CD14-positive monocyte (primary cell): ENCODE results near the gene IPO9. TPM values are rescaled to one million over a fixed set of nuclear protein-coding genes. Genes with fewer than 3 reads are reported as not detected.

ENCODE experiments used
- DNase-seq, 3 donors: peaks; one replicate each; pipeline ENCODE4 v3.0.0-alpha.2; 2011 to 2022
- H2AFZ ChIP-seq: 2 replicates; pipeline ENCODE4 v1.6.0; 2012; ENCODE audit warnings: mild to moderate bottlenecking, low read depth, low read length, inconsistent platforms; ENCODE audit not compliant: insufficient read depth, poor library complexity, severe bottlenecking
- H3K27ac ChIP-seq, 2 donors: 1 replicate in 1 of 2; 2 replicates in 1 of 2; pipeline ENCODE4 v1.5.1; 2012 to 2013; ENCODE audit warnings: low read length in 2 of 2, control low read depth in 1 of 2, inconsistent platforms in 1 of 2, low read depth in 1 of 2, mild to moderate bottlenecking in 1 of 2
- H3K27me3 ChIP-seq, 2 donors: one replicate each; pipeline versions ENCODE4 v1.6.0 to v1.6.1; 2011 to 2013; ENCODE audit warnings: low read length in 2 of 2; ENCODE audit not compliant: control insufficient read depth in 2 of 2, insufficient read depth in 2 of 2
- H3K36me3 ChIP-seq, 2 donors: replicated peaks in 1 of 2; 1 replicate in 1 of 2; 2 replicates in 1 of 2; pipeline versions ENCODE4 v1.5.1 to v1.6.1; 2012 to 2013; ENCODE audit warnings: low read length in 2 of 2, control low read depth in 1 of 2, inconsistent platforms in 1 of 2, mild to moderate bottlenecking in 1 of 2; ENCODE audit not compliant: insufficient read depth in 2 of 2, control insufficient read depth in 1 of 2
- H3K4me1 ChIP-seq, 2 donors: 1 replicate in 1 of 2; 2 replicates in 1 of 2; pipeline versions ENCODE4 v1.5.1 to v1.6.1; 2012 to 2013; ENCODE audit warnings: low read length in 2 of 2, control low read depth in 1 of 2, inconsistent platforms in 1 of 2, mild to moderate bottlenecking in 1 of 2, moderate library complexity in 1 of 2; ENCODE audit not compliant: insufficient read depth in 2 of 2, control insufficient read depth in 1 of 2
- H3K4me2 ChIP-seq: replicated peaks from 2 replicates; pipeline ENCODE3; 2012; ENCODE audit warnings: low read length, moderate library complexity, mild to moderate bottlenecking; ENCODE audit not compliant: poor library complexity, severe bottlenecking; ENCODE audit errors: extremely low read depth
- H3K4me3 ChIP-seq, 3 experiments: fragments of 200-600 bp in 1 of 3; sonication (generic) in 1 of 3; replicated peaks in 1 of 3; 1 replicate in 2 of 3; 2 replicates in 1 of 3; pipeline ENCODE4 v1.5.1; 2011 to 2013; ENCODE audit warnings: low read length in 3 of 3, mild to moderate bottlenecking in 3 of 3, control low read depth in 2 of 3, low read depth in 2 of 3, inconsistent platforms in 1 of 3, moderate library complexity in 1 of 3
- H3K79me2 ChIP-seq: 2 replicates; pipeline ENCODE4 v1.6.0; 2012; ENCODE audit warnings: mild to moderate bottlenecking, control low read depth, inconsistent platforms, low read length, moderate library complexity; ENCODE audit not compliant: insufficient read depth
- H3K9ac ChIP-seq: 2 replicates; pipeline ENCODE4 v1.6.0; 2017; ENCODE audit warnings: low read length, mild to moderate bottlenecking; ENCODE audit not compliant: insufficient read depth, poor library complexity, severe bottlenecking
- H3K9me3 ChIP-seq, 2 donors: replicated peaks in 1 of 2; 1 replicate in 1 of 2; 2 replicates in 1 of 2; pipeline versions ENCODE4 v1.5.1 to v1.6.1; 2012 to 2013; ENCODE audit warnings: low read length in 2 of 2, control low read depth in 1 of 2; ENCODE audit not compliant: control insufficient read depth in 1 of 2, insufficient read depth in 1 of 2
- H4K20me1 ChIP-seq: 2 replicates; pipeline ENCODE4 v1.6.0; 2012; ENCODE audit warnings: mild to moderate bottlenecking, low read length, control low read depth, moderate library complexity; ENCODE audit not compliant: insufficient read depth
- H3K27ac Mint-ChIP-seq, 7 donors: one replicate each; pipeline ENCODE4 v1.8.0; 2020; ENCODE audit warnings: mild to moderate bottlenecking in 7 of 7, mixed read lengths in 7 of 7, moderate library complexity in 6 of 7, inconsistent platforms in 2 of 7
- H3K27me3 Mint-ChIP-seq, 3 donors: one replicate each; pipeline ENCODE4 v1.8.0; 2021 to 2022; ENCODE audit warnings: low read depth in 3 of 3, mild to moderate bottlenecking in 3 of 3, mixed read lengths in 3 of 3, moderate library complexity in 3 of 3, inconsistent platforms in 1 of 3
- H3K36me3 Mint-ChIP-seq, 2 donors: one replicate each; pipeline ENCODE4 v1.8.0; 2020; ENCODE audit warnings: mixed read lengths in 2 of 2, inconsistent platforms in 1 of 2, mild to moderate bottlenecking in 1 of 2
- H3K4me1 Mint-ChIP-seq: one replicate; pipeline ENCODE4 v1.8.0; 2020; ENCODE audit warnings: mild to moderate bottlenecking, mixed read lengths
- H3K4me3 Mint-ChIP-seq, 2 donors: one replicate each; pipeline ENCODE4 v1.8.0; 2020; ENCODE audit warnings: mild to moderate bottlenecking in 2 of 2, mixed read lengths in 2 of 2, moderate library complexity in 1 of 2
- H3K9me3 Mint-ChIP-seq, 7 donors: one replicate each; pipeline ENCODE4 v1.8.0; 2020 to 2022; ENCODE audit warnings: mixed read lengths in 7 of 7, mild to moderate bottlenecking in 6 of 7, moderate library complexity in 6 of 7, inconsistent platforms in 2 of 7
- WGBS: methylation state at CpG from one replicate; pipeline ENCODE4 v1.1.5; 2013; ENCODE audit warnings: missing lambda C conversion rate; ENCODE audit not compliant: insufficient coverage; 5-methylcytosine and 5-hydroxymethylcytosine counted together
- intact Hi-C, 2 donors: fragments of 100-400 bp; cut with micrococcal nuclease; formaldehyde crosslinking; loops; one replicate each; pipeline versions ENCODE4 v1.15.0 to v1.15.1; 2023
- polyA plus RNA-seq, 3 donors: library from polyadenylated mRNA; depleted of rRNA in 1 of 3; unstranded in 2 of 3; stranded (reverse) in 1 of 3; fragments of 300-500 nt in 2 of 3; fragments of >200 nt in 1 of 3; fragmentation: Illumina TruSeq in 2 of 3; gene quantifications; 1 replicate in 2 of 3; 2 replicates in 1 of 3; pipeline ENCODE4 v1.2.3, GENCODE V29; 2012 to 2021
- TF ChIP-seq, protein P1 (sequence below): fragments of 200-600 bp; IDR thresholded peaks from one replicate; pipeline ENCODE4 v1.8.0; 2022; ENCODE audit warnings: antibody characterized with exemption, mild to moderate bottlenecking

The IPO9 gene
- polyA plus RNA-seq, 3 donors, result 11.3 to 12.6 (median 12.0) TPM

DNA sequence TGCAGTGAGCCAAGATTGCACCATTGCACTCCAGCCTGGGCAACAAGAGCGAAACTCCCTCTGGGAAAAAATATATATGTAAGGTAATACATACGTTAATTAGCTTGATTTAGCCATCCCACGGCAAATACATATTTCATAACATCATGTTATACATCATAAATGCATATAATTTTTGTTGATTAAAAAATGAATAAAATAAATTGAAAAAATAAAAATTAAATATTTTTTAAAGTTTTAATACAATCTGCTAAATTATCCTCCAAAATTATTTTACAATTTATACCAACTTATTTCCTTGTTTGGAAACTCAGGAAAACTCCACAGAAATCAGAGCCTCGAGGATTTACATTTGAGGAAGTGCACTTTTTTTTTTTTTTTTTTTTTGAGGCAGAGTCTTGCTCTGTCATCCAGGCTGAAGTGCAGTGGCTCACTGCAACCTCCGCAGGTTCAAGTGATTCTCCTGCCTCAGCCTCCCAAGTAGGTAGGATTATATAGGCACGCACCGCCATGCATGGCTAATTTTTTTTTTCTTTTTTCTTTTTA lies 12.6 kb upstream of the IPO9 start:
- Mint-ChIP-seq H3K4me3 (no peak overlapping the region), H3K27ac (no peak overlapping the region)

DNA sequence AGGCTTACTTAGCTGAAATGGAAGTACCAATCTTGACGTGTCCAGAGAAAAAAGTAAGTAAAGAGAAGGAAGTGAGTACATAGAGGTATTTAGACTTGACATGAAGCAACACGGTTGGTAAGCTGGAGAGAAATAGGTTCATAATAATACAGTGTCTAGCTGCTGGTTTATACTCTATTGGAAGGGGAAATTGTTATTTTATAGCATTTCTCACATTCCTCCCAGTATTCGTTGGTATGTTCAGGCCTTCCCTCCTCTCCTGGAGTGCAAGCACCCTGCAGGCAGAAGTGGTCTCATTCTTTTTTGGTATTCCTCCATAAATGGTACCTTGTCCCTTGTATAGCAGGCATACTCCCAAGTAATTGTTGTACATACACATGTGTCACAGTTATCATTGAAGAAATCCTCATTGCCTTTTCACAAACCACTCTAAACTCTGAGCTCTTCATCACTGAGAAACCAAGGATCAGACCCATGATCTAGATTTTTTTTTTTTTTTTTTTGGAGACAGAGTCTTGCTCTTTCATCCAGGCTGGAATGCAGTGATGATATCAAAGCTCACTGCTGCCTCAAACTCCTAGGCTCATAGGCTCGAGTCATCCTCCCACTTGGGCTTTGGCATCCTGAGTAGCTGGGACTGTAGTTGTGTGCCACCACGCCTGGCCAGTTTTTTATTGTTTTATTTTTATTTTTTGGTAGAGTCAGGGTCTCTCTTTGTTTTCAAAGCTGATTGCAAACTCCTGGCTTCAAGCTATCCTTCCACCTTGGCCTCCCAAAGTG lies 9.8 kb upstream of the IPO9 start:
- Histone ChIP-seq H2AFZ (no peak overlapping the region), H3K9me3 (no peaks in the 10 kb centered on the region), H3K9ac (no peak overlapping the region), H4K20me1 (no peaks in the 10 kb centered on the region), H3K4me1 (peaks cover 0 to 3% of the 10 kb centered on the region in 2 donors), H3K36me3 (no peaks in the 10 kb centered on the region), H3K27ac (no peak overlapping the region), H3K27me3 (no peaks in the 10 kb centered on the region), H3K4me3 (no peak overlapping the region), H3K79me2 (no peaks in the 10 kb centered on the region), H3K4me2 (no peak overlapping the region)
- TF ChIP-seq, protein P1, sequence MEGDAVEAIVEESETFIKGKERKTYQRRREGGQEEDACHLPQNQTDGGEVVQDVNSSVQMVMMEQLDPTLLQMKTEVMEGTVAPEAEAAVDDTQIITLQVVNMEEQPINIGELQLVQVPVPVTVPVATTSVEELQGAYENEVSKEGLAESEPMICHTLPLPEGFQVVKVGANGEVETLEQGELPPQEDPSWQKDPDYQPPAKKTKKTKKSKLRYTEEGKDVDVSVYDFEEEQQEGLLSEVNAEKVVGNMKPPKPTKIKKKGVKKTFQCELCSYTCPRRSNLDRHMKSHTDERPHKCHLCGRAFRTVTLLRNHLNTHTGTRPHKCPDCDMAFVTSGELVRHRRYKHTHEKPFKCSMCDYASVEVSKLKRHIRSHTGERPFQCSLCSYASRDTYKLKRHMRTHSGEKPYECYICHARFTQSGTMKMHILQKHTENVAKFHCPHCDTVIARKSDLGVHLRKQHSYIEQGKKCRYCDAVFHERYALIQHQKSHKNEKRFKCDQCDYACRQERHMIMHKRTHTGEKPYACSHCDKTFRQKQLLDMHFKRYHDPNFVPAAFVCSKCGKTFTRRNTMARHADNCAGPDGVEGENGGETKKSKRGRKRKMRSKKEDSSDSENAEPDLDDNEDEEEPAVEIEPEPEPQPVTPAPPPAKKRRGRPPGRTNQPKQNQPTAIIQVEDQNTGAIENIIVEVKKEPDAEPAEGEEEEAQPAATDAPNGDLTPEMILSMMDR, result no peak
- H3K27me3 Mint-ChIP-seq, result peaks cover 0 to 1% (median 0%) of the 10 kb centered on the region in 3 donors
- H3K27ac Mint-ChIP-seq, result no peak overlapping the region
- no peak for DNase-seq
- H3K4me3 Mint-ChIP-seq, result no peak overlapping the region
- H3K36me3 Mint-ChIP-seq, result peaks cover 5 to 25% of the 10 kb centered on the region in 2 donors
- peaks cover 0 to 2% (median 0%) of the 10 kb centered on the region in 7 donors for H3K9me3 Mint-ChIP-seq
- WGBS, result 92% methylated on average over 2 of the region's 5 CpGs
- H3K4me1 Mint-ChIP-seq, result peaks cover 2% of the 10 kb centered on the region
- intact Hi-C loops, result no loop called here

More for the DNA sequence above, 12.6 kb upstream of the IPO9 start:
- TF ChIP-seq, protein P1, result no peak
- Histone ChIP-seq H3K9me3 (no peaks in the 10 kb centered on the region), H3K9ac (no peak overlapping the region), H3K79me2 (no peaks in the 10 kb centered on the region), H3K4me2 (no peak overlapping the region), H3K4me3 (no peak overlapping the region), H2AFZ (no peak overlapping the region), H3K36me3 (peaks cover 0 to 2% of the 10 kb centered on the region in 2 donors), H4K20me1 (no peaks in the 10 kb centered on the region), H3K27ac (no peak overlapping the region), H3K4me1 (peaks cover 0 to 3% of the 10 kb centered on the region in 2 donors), H3K27me3 (no peaks in the 10 kb centered on the region)
- intact Hi-C loops, result no loop called here
- Mint-ChIP-seq H3K4me1 (peaks cover 2% of the 10 kb centered on the region), H3K27me3 (peaks cover 0 to 2% (median 0%) of the 10 kb centered on the region in 3 donors), H3K9me3 (no peaks in the 10 kb centered on the region), H3K36me3 (peaks cover 7 to 40% of the 10 kb centered on the region in 2 donors)
- DNase-seq, result no peak
- WGBS, result 100% methylated on average over 2 of the region's 7 CpGs
